Chondrocyte (in vitro differentiated cells): ENCODE measurements around the gene MARK1. TPM values are rescaled to one million over a fixed set of nuclear protein-coding genes. Genes with fewer than 3 reads are reported as not detected.

Source experiments
- DNase-seq: peaks from one replicate; pipeline ENCODE4 v3.0.0; 2021; ENCODE audit warnings: mixed read lengths, low spot score
- H3K27ac Mint-ChIP-seq: one replicate; pipeline ENCODE4 v1.8.0; 2021; ENCODE audit warnings: mild to moderate bottlenecking, moderate library complexity, mixed read lengths; ENCODE audit not compliant: unreplicated experiment
- H3K27me3 Mint-ChIP-seq: 2 replicates; pipeline ENCODE4 v1.8.0; 2021; ENCODE audit warnings: low read depth, mixed read lengths
- H3K36me3 Mint-ChIP-seq: 2 replicates; pipeline ENCODE4 v1.8.0; 2021; ENCODE audit warnings: low read depth, mixed read lengths
- H3K4me1 Mint-ChIP-seq: 2 replicates; pipeline ENCODE4 v1.8.0; 2021; ENCODE audit warnings: low read depth, mild to moderate bottlenecking, mixed read lengths
- H3K4me3 Mint-ChIP-seq: one replicate; pipeline ENCODE4 v1.8.0; 2021; ENCODE audit warnings: mild to moderate bottlenecking, moderate library complexity, mixed read lengths; ENCODE audit not compliant: unreplicated experiment
- H3K9me3 Mint-ChIP-seq: 2 replicates; pipeline ENCODE4 v1.8.0; 2021; ENCODE audit warnings: low read depth, mixed read lengths
- total RNA-seq: library from RNA; stranded (reverse); gene quantifications from 3 replicates; pipeline ENCODE4 v1.2.1, GENCODE V29; 2021
- TF ChIP-seq, protein P1 (sequence below): fragments of 200-600 bp; sonication (generic); IDR thresholded peaks from 2 replicates; pipeline ENCODE4 v1.5.0; 2021; ENCODE audit warnings: antibody characterized with exemption, mild to moderate bottlenecking, moderate library complexity

Gene MARK1
- total RNA-seq, 1 donor from 2014 or later: 4.1 TPM

DNA sequence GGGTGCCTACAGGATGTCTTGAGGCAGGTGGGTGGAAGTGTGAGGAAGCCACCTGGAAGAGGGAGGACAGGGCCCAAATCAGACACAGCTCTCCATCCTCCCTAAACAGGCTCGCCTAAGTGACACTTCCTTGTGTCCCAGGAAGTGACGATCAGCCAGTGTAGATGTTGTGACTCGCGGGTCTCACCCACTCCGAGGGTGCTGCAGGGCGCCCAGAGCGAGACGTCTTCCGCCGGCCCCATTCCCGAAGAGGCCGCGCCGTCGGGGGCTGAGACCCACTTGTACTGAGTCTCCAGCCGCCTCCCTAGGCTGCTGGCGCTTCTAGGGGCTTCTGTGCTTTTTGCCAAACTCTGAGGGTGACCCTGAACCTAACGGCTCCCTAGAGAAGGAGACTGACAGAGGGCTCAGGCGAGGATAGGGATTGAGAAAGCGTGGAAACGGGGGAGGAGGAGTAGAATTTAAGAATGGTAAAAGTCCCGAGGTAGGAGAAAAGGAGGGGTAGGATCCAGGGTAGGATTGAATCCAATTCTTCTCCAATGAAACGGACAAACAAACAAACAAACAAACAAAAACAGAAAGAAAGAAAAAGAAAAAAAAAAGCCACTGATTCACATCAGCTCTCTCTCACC is 543 bp upstream of the MARK1 start:
- Mint-ChIP-seq H3K27ac (peak overlapping the region; percentile 19), H3K4me3 (peak overlapping the region; percentile 87), H3K4me1 (peaks cover 22% of the 10 kb centered on the region), H3K9me3 (no peaks in the 10 kb centered on the region), H3K27me3 (peaks cover 34% of the 10 kb centered on the region), H3K36me3 (no peaks in the 10 kb centered on the region)
- no peak for DNase-seq
- TF ChIP-seq, protein P1, sequence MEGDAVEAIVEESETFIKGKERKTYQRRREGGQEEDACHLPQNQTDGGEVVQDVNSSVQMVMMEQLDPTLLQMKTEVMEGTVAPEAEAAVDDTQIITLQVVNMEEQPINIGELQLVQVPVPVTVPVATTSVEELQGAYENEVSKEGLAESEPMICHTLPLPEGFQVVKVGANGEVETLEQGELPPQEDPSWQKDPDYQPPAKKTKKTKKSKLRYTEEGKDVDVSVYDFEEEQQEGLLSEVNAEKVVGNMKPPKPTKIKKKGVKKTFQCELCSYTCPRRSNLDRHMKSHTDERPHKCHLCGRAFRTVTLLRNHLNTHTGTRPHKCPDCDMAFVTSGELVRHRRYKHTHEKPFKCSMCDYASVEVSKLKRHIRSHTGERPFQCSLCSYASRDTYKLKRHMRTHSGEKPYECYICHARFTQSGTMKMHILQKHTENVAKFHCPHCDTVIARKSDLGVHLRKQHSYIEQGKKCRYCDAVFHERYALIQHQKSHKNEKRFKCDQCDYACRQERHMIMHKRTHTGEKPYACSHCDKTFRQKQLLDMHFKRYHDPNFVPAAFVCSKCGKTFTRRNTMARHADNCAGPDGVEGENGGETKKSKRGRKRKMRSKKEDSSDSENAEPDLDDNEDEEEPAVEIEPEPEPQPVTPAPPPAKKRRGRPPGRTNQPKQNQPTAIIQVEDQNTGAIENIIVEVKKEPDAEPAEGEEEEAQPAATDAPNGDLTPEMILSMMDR: no peak

DNA sequence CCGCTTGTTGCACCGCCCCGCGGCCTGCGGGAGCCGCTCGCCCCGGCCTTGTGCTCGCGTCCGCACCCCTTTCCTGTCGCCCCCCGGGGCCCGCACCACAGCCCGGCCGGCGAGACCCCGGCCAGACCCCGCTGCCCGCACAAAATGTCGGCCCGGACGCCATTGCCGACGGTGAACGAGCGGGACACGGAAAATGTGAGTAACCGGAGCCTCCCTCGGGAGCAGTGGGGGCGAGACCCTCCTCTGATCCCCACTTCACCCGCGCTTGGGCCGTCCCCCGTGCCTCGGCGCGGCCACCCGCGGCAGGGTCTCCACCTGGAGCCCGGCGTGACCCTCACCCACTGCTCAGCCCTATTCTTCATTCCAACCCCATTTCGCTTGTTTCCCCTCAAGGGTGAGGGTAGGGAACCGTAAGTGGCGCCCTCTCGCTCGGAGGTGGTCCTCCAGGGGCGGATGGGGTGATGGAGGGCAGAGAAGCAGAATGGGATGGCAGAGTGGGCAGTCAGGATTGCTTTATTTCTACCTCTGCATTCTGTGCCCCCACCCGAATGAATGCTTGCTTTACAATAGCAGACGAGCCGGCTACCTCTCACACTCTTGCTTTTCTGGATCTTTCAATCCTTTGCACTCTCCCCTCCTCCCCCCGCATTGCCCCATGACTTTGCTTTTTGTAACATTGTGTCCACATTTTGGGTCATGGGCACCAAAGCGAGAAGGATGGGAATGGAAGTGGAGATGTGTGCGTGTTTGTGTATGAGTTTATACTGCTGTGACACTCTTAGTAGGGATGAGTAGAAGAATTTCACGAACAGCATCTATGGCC is 954 bp downstream of the MARK1 start:
- TF ChIP-seq, protein P1: no peak
- Mint-ChIP-seq H3K27me3 (peaks cover 23% of the 10 kb centered on the region), H3K9me3 (peaks cover 5% of the 10 kb centered on the region), H3K4me3 (peak overlapping the region; percentile 76), H3K27ac (no peak overlapping the region), H3K36me3 (peaks cover 2% of the 10 kb centered on the region), H3K4me1 (peaks cover 22% of the 10 kb centered on the region)
- DNase-seq: no peak

DNA sequence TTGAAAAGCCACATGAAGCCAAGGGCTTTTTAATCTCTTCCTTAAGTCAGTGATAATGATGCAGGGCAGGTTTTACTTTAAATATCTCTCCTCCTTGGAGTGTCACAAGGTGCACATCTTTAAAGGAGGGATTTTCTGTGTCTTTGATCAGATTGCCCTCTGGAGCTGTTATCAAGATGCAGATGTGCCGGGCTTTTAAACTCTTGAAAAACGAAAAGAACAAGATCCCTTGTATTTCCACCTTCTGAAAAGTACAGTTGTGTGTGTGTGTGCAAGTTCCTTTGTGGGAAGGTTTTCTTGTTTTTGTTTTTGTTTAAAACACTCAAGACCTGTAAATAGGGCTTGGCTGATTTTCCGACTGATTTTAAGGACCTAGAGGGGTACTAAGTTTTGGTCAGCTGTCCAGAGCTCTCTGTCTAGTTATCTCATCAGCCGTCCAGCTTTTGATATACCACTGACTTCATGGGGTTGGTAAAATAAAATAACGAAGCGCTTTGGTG is 1.6 kb downstream of the MARK1 start:
- TF ChIP-seq, protein P1: no peak
- Mint-ChIP-seq H3K36me3 (peaks cover 2% of the 10 kb centered on the region), H3K27me3 (peaks cover 16% of the 10 kb centered on the region), H3K9me3 (peaks cover 9% of the 10 kb centered on the region), H3K27ac (no peak overlapping the region), H3K4me3 (peak overlapping the region; percentile 76), H3K4me1 (peaks cover 22% of the 10 kb centered on the region)
- DNase-seq: no peak

DNA sequence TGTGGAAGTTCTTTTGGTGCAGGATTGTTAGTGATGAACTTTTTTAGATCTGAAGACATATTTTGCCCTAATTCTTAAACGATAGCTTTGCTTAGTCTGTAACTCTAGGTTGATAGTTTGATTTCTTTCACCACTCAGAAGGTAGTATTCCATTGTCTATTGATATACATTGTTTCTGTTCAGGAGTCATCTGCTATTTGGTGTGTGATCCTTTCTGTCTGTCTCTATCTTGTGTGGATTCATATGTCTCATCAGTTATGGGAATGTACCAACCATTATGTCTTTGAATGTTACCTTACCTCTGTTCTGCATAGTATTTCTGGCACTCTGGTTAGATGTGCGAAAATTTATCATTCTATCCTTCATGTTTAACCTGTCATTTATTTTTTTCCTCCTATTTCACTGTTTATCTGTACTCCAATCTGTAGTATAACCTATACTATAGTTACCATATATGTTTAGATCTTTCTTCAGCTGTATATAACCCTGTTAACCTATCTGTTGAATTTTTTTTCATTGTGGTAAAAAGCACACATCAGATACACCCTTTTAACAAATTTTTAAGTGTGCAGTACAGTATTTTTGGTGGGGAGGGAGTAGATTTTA is 5.7 kb downstream of the MARK1 start:
- H3K36me3 Mint-ChIP-seq: peaks cover 2% of the 10 kb centered on the region

More for the DNA sequence above, 5.7 kb downstream of the MARK1 start:
- TF ChIP-seq, protein P1: no peak
- no peak for DNase-seq
- no peak overlapping the region for H3K27ac Mint-ChIP-seq
- peaks cover 4% of the 10 kb centered on the region for H3K27me3 Mint-ChIP-seq
- peaks cover 12% of the 10 kb centered on the region for H3K9me3 Mint-ChIP-seq
- H3K4me3 Mint-ChIP-seq: no peak overlapping the region
- peaks cover 12% of the 10 kb centered on the region for H3K4me1 Mint-ChIP-seq
